Choroid plexus epithelial cell (primary cell): ENCODE measurements around the gene RGL2.

ENCODE experiments used
- DNase-seq: peaks from one replicate; pipeline ENCODE4 v3.0.0-alpha.2; 2010; ENCODE audit warnings: low read depth
- H3K4me3 ChIP-seq: 2 replicates; pipeline ENCODE4 v1.5.1; 2011; ENCODE audit warnings: low read depth, mild to moderate bottlenecking, control low read depth, low read length, moderate library complexity
- CTCF ChIP-seq: conservative IDR thresholded peaks from 2 replicates; pipeline ENCODE4 v1.5.1; 2011; ENCODE audit warnings: low read depth, mild to moderate bottlenecking, control low read depth, inconsistent platforms, low read length, moderate library complexity

RGL2 gene

GRCh38 chr6:33292996-33293682 is 5.6 kb downstream of the RGL2 start:
- H3K4me3 ChIP-seq: no peak overlapping the region
- TF ChIP-seq CTCF: no peak
- no peak for DNase-seq

- TF ChIP-seq CTCF: no peak
- peak overlapping the region; percentile 87 for H3K4me3 ChIP-seq
These were observed 8.3 kb downstream of the RGL2 start for GRCh38 chr6:33290459-33290858.

GRCh38 chr6:33289784-33290315 is 8.9 kb downstream of the RGL2 start:
- no peak for DNase-seq
- no peak for TF ChIP-seq CTCF
- H3K4me3 ChIP-seq: peak overlapping the region; percentile 87

More at GRCh38 chr6:33290459-33290858, 8.3 kb downstream of the RGL2 start:
- no peak for DNase-seq

- DNase-seq: peak; percentile 92
- TF ChIP-seq CTCF: no peak
- H3K4me3 ChIP-seq: peak within 1 kb of the TSS; percentile 87
These were observed 9.6 kb downstream of the RGL2 start, which contains the start of the genes PFDN6 and WDR46 for GRCh38 chr6:33288921-33289783. TSS of gene PFDN6 (plus strand) at chr6:33289601. CDS start at chr6:33289857, 256 bp downstream. TSS of gene WDR46 (minus strand) at chr6:33289239. CDS start at chr6:33289170, 69 bp downstream.

GRCh38 chr6:33288141-33288920 is 10.4 kb downstream of the RGL2 start:
- DNase-seq: no peak
- H3K4me3 ChIP-seq: peak overlapping the region; percentile 87
- TF ChIP-seq CTCF: no peak
